ENCODE data around the gene ZNF740. TPM values are rescaled to one million over a fixed set of nuclear protein-coding genes. Genes with fewer than 3 reads are reported as not detected.

The ZNF740 gene
- total and polyA plus RNA-seq, 10 of the 15 experiments (the other 5 are each of a cell fraction or from before 2014, with no cell fraction given) = 1.4 to 33.6 (median 11.3) TPM

DNA sequence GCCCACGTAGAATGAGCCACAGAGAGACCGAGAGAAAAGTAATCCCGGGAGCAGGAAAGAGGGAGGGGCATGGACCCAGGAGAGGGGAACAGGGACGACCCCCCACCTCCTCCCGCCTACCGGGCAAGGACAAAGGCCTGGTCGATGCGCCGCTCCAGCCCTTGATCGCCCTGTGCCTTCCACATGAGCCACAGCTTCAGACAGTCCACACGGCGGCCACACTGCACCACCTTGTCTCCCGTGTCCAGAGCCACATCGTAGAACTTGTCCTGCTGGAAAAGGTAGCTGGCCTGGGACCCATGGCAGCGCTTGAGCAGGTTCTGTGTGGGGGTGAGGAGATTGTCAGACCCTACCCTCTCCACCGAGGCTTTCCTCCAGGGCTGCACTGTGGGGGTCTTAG, 20.5 kb upstream of the ZNF740 start (continued):
- TF ChIP-seq, protein P1, sequence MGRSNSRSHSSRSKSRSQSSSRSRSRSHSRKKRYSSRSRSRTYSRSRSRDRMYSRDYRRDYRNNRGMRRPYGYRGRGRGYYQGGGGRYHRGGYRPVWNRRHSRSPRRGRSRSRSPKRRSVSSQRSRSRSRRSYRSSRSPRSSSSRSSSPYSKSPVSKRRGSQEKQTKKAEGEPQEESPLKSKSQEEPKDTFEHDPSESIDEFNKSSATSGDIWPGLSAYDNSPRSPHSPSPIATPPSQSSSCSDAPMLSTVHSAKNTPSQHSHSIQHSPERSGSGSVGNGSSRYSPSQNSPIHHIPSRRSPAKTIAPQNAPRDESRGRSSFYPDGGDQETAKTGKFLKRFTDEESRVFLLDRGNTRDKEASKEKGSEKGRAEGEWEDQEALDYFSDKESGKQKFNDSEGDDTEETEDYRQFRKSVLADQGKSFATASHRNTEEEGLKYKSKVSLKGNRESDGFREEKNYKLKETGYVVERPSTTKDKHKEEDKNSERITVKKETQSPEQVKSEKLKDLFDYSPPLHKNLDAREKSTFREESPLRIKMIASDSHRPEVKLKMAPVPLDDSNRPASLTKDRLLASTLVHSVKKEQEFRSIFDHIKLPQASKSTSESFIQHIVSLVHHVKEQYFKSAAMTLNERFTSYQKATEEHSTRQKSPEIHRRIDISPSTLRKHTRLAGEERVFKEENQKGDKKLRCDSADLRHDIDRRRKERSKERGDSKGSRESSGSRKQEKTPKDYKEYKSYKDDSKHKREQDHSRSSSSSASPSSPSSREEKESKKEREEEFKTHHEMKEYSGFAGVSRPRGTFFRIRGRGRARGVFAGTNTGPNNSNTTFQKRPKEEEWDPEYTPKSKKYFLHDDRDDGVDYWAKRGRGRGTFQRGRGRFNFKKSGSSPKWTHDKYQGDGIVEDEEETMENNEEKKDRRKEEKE (IDR thresholded peaks at IDR 0.05) = no peak
- TF ChIP-seq PML (IDR thresholded peaks at IDR 0.05; ENCODE audit: low read length) = no peak
- TF ChIP-seq BMI1 (IDR thresholded peaks at IDR 0.05; ENCODE audit: borderline replicate concordance) = no peak
- TF ChIP-seq, protein P2, sequence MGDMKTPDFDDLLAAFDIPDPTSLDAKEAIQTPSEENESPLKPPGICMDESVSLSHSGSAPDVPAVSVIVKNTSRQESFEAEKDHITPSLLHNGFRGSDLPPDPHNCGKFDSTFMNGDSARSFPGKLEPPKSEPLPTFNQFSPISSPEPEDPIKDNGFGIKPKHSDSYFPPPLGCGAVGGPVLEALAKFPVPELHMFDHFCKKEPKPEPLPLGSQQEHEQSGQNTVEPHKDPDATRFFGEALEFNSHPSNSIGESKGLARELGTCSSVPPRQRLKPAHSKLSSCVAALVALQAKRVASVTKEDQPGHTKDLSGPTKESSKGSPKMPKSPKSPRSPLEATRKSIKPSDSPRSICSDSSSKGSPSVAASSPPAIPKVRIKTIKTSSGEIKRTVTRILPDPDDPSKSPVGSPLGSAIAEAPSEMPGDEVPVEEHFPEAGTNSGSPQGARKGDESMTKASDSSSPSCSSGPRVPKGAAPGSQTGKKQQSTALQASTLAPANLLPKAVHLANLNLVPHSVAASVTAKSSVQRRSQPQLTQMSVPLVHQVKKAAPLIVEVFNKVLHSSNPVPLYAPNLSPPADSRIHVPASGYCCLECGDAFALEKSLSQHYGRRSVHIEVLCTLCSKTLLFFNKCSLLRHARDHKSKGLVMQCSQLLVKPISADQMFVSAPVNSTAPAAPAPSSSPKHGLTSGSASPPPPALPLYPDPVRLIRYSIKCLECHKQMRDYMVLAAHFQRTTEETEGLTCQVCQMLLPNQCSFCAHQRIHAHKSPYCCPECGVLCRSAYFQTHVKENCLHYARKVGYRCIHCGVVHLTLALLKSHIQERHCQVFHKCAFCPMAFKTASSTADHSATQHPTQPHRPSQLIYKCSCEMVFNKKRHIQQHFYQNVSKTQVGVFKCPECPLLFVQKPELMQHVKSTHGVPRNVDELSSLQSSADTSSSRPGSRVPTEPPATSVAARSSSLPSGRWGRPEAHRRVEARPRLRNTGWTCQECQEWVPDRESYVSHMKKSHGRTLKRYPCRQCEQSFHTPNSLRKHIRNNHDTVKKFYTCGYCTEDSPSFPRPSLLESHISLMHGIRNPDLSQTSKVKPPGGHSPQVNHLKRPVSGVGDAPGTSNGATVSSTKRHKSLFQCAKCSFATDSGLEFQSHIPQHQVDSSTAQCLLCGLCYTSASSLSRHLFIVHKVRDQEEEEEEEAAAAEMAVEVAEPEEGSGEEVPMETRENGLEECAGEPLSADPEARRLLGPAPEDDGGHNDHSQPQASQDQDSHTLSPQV (IDR thresholded peaks at IDR 0.05) = no peak
- no peak for TF ChIP-seq HCFC1 (IDR thresholded peaks at IDR 0.05; ENCODE audit: low read length)
- no peak for TF ChIP-seq SPI1 (IDR thresholded peaks at IDR 0.05; ENCODE audit: borderline replicate concordance, insufficient read depth, low read depth, low read length)
- no peak for TF ChIP-seq KLF5 (IDR thresholded peaks at IDR 0.05; ENCODE audit: partially characterized antibody)
- TF ChIP-seq, protein P3, sequence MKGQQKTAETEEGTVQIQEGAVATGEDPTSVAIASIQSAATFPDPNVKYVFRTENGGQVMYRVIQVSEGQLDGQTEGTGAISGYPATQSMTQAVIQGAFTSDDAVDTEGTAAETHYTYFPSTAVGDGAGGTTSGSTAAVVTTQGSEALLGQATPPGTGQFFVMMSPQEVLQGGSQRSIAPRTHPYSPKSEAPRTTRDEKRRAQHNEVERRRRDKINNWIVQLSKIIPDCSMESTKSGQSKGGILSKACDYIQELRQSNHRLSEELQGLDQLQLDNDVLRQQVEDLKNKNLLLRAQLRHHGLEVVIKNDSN (IDR thresholded peaks at IDR 0.05; ENCODE audit: borderline replicate concordance, extremely low read length, insufficient read depth, low read depth, low read length) = no peak
- no peak for TF ChIP-seq CHD2 (IDR thresholded peaks at IDR 0.05; ENCODE audit: borderline replicate concordance, low read depth, low read length)
- TF ChIP-seq SRF (IDR thresholded peaks at IDR 0.05; ENCODE audit: low read depth in 2 of 2, low read length in 2 of 2) = no peak
- TF ChIP-seq, protein P4, sequence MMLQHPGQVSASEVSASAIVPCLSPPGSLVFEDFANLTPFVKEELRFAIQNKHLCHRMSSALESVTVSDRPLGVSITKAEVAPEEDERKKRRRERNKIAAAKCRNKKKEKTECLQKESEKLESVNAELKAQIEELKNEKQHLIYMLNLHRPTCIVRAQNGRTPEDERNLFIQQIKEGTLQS (IDR thresholded peaks at IDR 0.05; ENCODE audit: borderline replicate concordance, extremely low read depth, low read depth, low read length) = no peak
- TF ChIP-seq, protein P5, sequence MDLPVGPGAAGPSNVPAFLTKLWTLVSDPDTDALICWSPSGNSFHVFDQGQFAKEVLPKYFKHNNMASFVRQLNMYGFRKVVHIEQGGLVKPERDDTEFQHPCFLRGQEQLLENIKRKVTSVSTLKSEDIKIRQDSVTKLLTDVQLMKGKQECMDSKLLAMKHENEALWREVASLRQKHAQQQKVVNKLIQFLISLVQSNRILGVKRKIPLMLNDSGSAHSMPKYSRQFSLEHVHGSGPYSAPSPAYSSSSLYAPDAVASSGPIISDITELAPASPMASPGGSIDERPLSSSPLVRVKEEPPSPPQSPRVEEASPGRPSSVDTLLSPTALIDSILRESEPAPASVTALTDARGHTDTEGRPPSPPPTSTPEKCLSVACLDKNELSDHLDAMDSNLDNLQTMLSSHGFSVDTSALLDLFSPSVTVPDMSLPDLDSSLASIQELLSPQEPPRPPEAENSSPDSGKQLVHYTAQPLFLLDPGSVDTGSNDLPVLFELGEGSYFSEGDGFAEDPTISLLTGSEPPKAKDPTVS (IDR thresholded peaks at IDR 0.05; ENCODE audit: low read depth, low read length) = no peak
- TF ChIP-seq ZNF622 (IDR thresholded peaks at IDR 0.05) = no peak
- TF ChIP-seq GABPA (IDR thresholded peaks at IDR 0.05; ENCODE audit: low read depth) = no peak

Measured in GM12878 (cell line).